ENCODE data around the gene IL20. TPM values are rescaled to one million over a fixed set of nuclear protein-coding genes. Genes with fewer than 3 reads are reported as not detected.

Gene IL20
- total and polyA plus RNA-seq, 2 experiments from 2014 or later, result not detected

DNA sequence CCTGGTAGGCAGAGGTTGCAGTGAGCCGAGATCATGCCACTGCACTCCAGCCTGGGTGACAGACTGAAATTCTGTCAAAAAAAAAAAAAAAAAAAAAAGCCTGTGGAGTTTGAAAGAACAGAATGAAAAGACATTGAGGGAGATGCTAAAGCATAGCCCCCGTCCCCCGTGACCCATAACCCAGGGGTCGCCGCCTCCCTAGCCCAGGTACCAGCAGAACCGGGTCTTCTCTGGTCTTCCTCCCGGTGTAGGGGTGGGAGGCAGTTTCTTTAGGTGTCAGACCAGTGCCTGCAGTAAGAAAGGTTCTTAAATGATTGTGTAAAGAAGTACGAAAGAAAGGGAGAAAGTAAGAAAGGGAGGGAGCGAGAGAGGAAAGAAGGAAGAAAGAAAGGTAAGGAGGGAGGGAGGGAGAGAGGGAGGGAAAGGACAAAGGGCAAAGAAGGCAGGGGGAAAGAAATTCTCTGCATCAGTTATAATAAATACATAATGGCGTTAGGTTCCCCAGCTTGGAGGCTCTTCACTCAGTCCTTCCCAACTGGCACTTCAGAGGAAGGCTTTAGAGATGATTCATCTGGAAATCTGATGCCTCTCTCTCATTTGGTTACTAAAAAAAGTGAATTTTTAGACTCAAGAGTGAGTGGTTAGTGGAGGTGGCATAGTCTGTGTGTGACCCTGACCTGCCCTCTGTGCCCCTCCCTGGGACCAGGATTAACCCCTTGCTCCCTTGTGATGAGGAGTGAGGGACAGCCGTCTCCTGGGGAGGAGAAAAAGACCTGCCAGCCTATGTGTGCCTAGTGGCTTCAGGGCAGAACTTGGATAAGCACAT is 32.9 kb downstream of the IL20 start:
- Histone ChIP-seq H3K36me3 (no peaks in the 10 kb centered on the region), H3K27ac (no peak overlapping the region), H3K4me1 (ENCODE audit: low read depth) (no peaks in the 10 kb centered on the region), H3K4me3 (no peak overlapping the region), H3K27me3 (peaks cover 6% of the 10 kb centered on the region), H3K9me3 (ENCODE audit: low read depth) (no peaks in the 10 kb centered on the region)
- TF ChIP-seq, protein P1, sequence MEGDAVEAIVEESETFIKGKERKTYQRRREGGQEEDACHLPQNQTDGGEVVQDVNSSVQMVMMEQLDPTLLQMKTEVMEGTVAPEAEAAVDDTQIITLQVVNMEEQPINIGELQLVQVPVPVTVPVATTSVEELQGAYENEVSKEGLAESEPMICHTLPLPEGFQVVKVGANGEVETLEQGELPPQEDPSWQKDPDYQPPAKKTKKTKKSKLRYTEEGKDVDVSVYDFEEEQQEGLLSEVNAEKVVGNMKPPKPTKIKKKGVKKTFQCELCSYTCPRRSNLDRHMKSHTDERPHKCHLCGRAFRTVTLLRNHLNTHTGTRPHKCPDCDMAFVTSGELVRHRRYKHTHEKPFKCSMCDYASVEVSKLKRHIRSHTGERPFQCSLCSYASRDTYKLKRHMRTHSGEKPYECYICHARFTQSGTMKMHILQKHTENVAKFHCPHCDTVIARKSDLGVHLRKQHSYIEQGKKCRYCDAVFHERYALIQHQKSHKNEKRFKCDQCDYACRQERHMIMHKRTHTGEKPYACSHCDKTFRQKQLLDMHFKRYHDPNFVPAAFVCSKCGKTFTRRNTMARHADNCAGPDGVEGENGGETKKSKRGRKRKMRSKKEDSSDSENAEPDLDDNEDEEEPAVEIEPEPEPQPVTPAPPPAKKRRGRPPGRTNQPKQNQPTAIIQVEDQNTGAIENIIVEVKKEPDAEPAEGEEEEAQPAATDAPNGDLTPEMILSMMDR (IDR thresholded peaks at IDR 0.05; ENCODE audit: low read depth, low read length), result no peak
- DNase-seq (ENCODE audit: low read depth in 1 of 2, low spot score in 1 of 2), result peak in 1 of 2 donors; percentile 55

DNA sequence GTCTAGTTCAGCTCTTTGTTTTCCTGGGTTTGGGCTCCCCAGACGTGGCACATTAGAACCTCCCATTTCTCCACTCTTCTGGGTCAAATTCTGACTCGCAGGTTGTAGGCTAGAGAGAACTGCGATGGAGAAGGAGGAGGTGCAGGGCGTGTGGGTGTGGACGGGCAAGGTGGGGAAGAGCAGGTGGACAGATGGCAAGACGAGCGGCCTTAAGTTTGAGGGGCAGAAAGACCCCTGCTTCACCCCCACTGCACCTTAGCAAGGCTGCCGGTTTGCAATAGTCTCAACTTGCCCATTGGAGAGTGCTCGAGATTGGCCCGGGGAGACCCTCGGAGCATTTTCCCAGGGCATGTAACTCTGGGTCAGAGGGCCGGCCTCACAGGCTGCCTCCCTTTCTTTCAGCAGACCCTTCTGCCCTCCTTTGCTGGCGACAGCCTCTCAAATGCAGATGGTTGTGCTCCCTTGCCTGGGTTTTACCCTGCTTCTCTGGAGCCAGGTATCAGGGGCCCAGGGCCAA is 33.5 kb downstream of the IL20 start:
- Histone ChIP-seq H3K4me3 (no peak overlapping the region), H3K9me3 (ENCODE audit: low read depth) (no peaks in the 10 kb centered on the region), H3K4me1 (ENCODE audit: low read depth) (no peaks in the 10 kb centered on the region), H3K36me3 (no peaks in the 10 kb centered on the region), H3K27ac (no peak overlapping the region), H3K27me3 (peaks cover 6% of the 10 kb centered on the region)
- TF ChIP-seq, protein P1 (IDR thresholded peaks at IDR 0.05; ENCODE audit: low read depth, low read length), result no peak
- no peak for DNase-seq (ENCODE audit: low read depth in 1 of 2, low spot score in 1 of 2)

DNA sequence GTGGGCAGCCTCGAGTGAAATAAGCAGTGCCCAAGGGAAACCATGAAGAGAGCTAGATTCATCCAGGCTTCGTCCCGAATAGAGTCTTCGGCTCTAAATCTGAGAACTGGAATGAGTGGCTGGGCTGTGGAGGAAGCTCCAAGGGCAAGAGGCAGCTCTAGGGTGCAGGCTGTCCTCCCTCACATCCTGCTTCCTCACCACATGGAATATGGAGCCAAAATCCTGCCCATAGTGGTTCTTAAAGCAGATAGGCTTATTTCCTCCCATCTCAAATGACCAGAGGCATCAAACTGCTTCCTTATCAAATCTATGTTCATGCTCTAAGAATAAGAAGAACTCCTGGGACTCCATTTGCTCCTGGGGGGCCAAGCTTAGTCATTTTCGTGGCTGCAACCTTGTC is 34.3 kb downstream of the IL20 start:
- no peak overlapping the region for H3K4me3 ChIP-seq
- no peaks in the 10 kb centered on the region for H3K9me3 ChIP-seq (ENCODE audit: low read depth)
- TF ChIP-seq, protein P1 (IDR thresholded peaks at IDR 0.05; ENCODE audit: low read depth, low read length), result no peak
- H3K27ac ChIP-seq, result no peak overlapping the region
- peaks cover 9% of the 10 kb centered on the region for H3K27me3 ChIP-seq
- H3K4me1 ChIP-seq (ENCODE audit: low read depth), result no peaks in the 10 kb centered on the region
- DNase-seq (ENCODE audit: low read depth in 1 of 2, low spot score in 1 of 2), result peak in 1 of 2 donors; percentile 52
- no peaks in the 10 kb centered on the region for H3K36me3 ChIP-seq

DNA sequence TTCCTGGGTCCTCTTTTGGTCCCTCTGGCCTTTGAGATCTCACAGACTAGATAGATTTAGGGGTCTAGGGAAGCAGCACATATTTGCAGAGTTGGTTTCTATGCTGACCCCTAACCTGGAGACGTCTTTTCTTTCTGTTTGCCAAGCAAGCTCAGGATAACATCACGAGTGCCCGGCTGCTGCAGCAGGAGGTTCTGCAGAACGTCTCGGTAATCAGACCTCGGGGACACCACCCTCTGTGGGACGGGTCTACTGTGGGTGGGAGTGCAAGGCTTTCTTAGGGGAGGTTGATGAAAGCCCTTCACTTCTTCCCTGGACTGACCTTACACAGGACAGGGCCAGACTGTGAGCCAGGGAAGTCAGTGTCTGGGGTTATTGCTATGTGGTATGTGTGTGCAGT is 34.7 kb downstream of the IL20 start:
- Histone ChIP-seq H3K4me3 (no peak overlapping the region), H3K36me3 (no peaks in the 10 kb centered on the region), H3K27ac (no peak overlapping the region), H3K9me3 (ENCODE audit: low read depth) (no peaks in the 10 kb centered on the region), H3K4me1 (ENCODE audit: low read depth) (no peaks in the 10 kb centered on the region), H3K27me3 (peaks cover 12% of the 10 kb centered on the region)
- DNase-seq (ENCODE audit: low read depth in 1 of 2, low spot score in 1 of 2), result no peak
- TF ChIP-seq, protein P1 (IDR thresholded peaks at IDR 0.05; ENCODE audit: low read depth, low read length), result no peak

DNA sequence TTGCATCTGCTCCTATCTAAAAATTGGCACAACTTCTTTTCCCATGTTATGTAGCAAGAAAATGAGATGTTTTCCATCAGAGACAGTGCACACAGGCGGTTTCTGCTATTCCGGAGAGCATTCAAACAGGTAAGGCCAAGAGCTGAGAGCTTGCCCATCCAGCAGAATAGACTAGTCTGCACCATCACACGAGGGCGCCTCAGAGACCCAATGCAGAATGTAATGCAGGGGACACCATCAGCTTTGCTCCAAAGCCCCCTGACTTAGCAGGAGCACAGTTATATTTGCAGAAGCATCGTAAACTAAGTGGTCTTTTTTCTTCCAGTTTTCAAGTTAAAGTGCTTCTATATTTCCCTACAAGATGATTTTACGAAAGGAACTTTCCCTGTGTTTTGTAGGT is 36.5 kb downstream of the IL20 start:
- no peak for DNase-seq (ENCODE audit: low read depth in 1 of 2, low spot score in 1 of 2)
- H3K36me3 ChIP-seq, result no peaks in the 10 kb centered on the region
- H3K27me3 ChIP-seq, result peaks cover 12% of the 10 kb centered on the region
- no peak overlapping the region for H3K4me3 ChIP-seq
- no peak overlapping the region for H3K27ac ChIP-seq
- TF ChIP-seq, protein P1 (IDR thresholded peaks at IDR 0.05; ENCODE audit: low read depth, low read length), result no peak
- no peaks in the 10 kb centered on the region for H3K9me3 ChIP-seq (ENCODE audit: low read depth)
- H3K4me1 ChIP-seq (ENCODE audit: low read depth), result no peaks in the 10 kb centered on the region

Data from cardiac muscle cell (in vitro differentiated cells and primary cell).